ENCODE results near the gene GRK5.

Gene GRK5

DNA sequence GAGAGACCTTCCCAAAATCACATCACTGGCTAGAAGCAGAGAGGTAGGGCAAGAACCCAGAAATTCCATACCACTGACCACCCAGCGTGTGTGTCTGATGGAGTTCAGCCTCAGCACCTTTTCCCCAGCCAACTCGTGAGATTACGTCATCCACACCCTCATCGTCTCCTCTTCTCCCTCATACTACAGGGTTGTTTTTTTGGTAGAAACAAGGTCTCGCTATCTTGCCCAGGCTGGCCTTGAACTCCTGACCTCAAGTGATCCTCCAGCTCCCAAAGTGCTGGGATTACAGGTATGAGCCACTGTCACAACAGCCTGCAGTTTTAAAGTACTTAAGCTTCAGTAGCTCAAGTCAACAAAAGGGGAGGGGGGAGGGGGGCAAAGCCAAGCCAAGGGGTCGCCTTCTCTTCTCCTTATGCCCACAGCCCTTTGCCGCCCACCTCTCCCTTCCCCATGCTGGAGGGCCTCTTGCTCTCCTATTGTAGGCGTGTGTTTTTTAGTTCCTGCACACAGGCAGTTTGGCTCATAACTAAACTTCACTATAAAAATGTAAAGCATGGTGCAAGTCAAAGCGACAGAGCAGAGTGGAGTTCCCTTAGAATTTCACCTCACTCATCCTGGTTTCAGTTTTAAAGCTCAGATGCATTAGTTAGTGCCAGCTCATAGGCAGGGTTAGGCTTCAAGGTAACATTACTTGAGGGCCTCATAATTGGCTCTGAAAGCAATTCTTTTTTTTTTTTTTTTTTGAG, 23.5 kb upstream of the GRK5 start:
- TF ChIP-seq ZNF274 (IDR thresholded peaks at IDR 0.05; ENCODE audit: low read depth, low read length): no peak
- no peak overlapping the region for H3K4me3 ChIP-seq (ENCODE audit: low read length)

DNA sequence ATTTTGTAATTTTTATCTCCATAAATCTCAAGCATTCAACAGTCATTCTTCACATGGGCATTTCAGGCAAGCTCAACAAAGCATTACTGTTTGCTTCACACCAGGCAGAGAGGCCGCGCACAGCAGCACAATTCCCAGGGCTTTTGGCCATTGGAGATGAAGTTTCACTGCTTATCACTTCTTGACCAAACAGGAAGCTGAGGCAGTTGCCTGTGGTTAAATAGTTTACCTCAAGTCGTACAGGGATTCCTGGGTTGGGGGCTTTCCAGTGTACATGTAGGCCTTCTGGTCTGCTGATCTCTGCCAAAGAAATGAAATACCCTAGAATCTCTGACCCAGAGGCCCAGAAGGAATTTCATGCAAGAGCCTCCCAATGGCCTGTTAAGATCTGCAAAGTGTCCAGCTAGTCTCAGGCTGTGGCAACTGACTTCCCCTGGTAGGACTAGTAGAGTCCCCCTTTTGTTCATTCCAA, 17.5 kb upstream of the GRK5 start:
- no peak for TF ChIP-seq ZNF274 (IDR thresholded peaks at IDR 0.05; ENCODE audit: low read depth, low read length)
- no peak overlapping the region for H3K4me3 ChIP-seq (ENCODE audit: low read length)

DNA sequence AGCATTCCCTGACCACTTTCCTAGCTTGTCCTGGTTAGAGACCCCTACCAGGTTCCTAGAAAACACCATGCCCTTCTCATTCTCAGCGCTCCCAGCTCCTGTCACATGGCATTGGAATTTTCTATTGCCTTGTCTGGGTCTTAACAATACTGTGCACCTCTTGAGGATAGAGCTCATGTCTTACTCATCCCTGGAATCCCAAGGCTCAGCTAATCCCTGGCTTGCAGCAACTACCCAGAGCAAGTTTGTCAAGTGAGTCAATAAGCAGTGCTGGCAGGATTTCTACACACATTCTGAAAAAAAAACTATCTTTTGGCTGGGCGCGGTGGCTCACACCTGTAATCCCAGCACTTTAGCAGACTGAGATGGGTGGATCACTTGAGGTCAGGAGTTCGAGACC, 17.0 kb upstream of the GRK5 start:
- no peak for TF ChIP-seq ZNF274 (IDR thresholded peaks at IDR 0.05; ENCODE audit: low read depth, low read length)

DNA sequence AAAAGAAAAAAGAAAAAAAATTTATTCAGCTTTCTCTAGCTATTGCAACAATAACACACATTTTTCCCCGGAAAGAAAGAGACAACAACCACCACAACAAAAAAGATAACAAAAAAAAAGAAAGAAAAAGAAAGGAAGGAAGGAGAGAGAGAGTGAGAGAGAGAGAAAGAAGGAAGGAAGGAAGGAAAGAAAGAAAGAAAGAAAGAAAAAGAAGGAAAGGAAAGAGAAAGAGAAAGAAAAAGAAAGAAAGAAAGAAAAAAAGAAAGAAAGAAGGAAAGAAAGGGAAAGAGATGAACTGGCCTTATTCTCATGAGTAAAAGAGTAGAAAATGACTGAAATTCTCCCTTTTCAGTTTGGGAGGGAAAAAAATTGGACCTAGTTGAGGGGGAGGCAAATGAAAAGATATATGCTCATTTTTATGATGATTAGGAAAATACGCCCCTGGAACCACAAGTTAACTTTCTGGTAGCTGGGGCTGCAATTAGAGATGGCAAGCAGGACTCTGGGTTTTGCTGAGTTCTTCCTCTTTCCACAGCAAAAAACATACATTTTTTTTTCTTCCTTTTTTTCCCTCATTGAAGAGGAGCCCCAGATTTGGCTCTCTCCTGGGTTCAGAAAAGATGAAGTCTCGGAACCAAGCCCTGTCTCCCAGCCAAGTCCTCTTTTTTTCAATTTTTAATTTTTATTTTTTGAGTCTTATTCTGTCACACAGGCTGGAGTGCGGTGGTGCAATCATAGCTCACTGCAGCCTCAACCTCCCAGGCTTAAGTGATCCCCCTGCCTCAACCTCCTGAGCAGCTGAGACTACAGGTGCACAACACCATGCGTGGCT, 16.2 kb upstream of the GRK5 start:
- no peak overlapping the region for H3K4me3 ChIP-seq (ENCODE audit: low read length)
- no peak for TF ChIP-seq ZNF274 (IDR thresholded peaks at IDR 0.05; ENCODE audit: low read depth, low read length)

More for the DNA sequence above, 17.0 kb upstream of the GRK5 start:
- no peak overlapping the region for H3K4me3 ChIP-seq (ENCODE audit: low read length)

DNA sequence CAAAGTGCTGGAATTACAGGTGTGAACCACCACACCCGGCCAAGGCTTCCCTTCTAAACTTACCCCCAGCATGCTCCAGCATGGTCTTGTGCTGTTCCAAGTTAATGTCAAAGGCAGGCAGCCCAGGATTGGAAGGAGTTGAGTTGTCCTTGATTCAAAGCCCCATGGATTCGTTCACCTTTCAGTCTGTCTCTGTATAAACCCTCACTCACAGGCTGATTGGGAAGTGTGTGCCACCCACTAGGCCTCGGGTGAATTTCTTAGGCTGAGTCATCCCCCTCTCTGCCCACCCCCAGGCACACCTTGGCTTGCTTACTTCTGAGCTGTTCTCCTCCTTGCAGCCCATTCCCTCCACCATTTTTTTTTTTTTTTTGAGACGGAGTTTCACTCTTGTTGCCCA, 15.5 kb upstream of the GRK5 start:
- no peak for TF ChIP-seq ZNF274 (IDR thresholded peaks at IDR 0.05; ENCODE audit: low read depth, low read length)
- no peak overlapping the region for H3K4me3 ChIP-seq (ENCODE audit: low read length)

DNA sequence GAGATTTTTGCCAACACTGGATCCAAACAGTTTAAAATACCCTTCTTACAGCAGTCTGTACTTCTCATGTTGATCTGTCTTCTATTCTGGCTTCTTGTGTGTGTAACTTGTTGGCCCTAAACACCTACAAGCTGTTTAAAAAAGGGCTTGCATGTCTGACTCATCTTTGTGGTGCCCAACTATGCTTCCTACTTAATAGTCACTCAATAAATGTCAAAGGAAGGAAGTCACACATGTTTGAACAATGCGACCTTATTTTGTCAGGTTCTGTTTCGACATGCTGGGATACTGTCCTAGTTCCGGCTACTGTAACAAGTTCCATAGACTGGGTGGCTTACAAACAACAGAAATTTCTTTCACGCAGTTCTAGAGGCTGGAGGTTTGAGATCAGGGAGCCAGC, 9.4 kb upstream of the GRK5 start:
- no peak for TF ChIP-seq ZNF274 (IDR thresholded peaks at IDR 0.05; ENCODE audit: low read depth, low read length)
- H3K4me3 ChIP-seq (ENCODE audit: low read length): no peak overlapping the region

DNA sequence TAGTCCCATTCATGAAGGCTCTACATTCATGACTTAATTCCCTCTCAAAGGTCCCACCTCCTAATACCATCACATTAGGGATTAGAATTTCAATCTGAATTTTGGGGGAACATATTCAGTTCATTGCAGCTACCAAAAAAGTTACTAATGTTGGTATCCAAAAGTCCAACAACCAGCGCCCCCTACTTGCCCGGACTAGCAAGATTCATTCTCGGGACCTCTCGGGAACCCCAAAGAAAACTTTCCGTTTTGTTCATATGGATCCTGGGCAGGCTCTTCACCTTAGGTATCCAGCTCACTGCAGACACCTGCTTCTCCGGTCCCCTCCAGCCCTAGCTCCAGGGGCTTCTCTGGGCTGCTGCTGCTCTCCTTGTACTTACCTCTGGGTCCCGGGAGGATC, 8.9 kb upstream of the GRK5 start:
- no peak for TF ChIP-seq ZNF274 (IDR thresholded peaks at IDR 0.05; ENCODE audit: low read depth, low read length)
- H3K4me3 ChIP-seq (ENCODE audit: low read length): no peak overlapping the region

DNA sequence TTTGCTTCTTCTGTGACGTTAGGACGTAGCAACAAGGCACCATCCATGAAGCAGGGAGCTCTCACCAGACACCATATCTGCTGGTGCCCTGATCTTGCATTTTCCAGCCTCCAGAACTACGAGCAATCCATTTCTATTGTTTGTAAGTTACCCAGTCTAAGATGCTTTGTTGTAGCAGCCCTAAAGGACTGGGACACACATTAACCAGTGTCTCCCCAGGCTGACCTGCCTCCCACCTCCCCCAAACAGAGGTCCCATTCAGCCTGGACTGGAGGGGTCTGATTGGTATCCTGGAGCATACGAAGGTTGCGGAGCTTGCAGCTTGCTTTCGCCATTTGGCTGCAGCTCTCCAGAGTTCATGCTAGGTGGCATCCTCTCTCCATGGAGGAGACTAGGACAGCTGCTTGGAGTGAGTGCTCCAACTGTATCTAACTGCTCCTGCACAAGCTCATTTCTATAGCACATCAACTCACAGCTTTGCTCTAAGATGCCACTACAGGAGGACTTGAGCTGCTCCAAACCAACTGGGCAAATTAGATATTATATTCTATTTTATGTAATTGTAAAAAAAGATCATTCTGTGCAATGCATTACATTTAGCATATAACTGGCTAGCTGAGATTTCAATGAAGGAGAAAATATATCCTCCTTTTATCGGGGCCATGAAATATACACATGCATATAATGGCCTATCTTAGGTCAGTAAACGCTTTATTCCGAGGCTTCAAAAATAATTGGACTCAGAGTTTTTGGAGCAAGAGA, 8.0 kb upstream of the GRK5 start:
- no peak for TF ChIP-seq ZNF274 (IDR thresholded peaks at IDR 0.05; ENCODE audit: low read depth, low read length)
- H3K4me3 ChIP-seq (ENCODE audit: low read length): no peak overlapping the region

DNA sequence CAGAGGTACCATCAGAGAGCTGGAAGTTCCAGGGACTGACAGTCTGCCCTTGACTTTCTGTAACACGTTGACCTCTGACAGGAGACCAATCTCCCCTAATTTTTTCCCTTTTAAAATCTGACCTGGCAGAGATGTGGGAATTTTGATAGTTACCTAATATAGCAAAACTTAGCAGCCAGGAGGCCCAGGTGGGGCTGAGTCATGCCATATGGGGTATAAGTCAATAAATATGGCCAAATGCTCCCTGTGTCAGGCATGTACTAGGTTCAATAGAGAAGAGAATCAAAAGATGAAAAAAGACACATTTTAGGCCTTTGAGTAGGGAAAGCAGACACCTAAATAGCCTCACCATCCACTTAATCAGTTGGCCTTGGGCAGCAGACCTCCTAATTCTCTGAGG, 6.1 kb upstream of the GRK5 start:
- no peak for TF ChIP-seq ZNF274 (IDR thresholded peaks at IDR 0.05; ENCODE audit: low read depth, low read length)
- H3K4me3 ChIP-seq (ENCODE audit: low read length): no peak overlapping the region

DNA sequence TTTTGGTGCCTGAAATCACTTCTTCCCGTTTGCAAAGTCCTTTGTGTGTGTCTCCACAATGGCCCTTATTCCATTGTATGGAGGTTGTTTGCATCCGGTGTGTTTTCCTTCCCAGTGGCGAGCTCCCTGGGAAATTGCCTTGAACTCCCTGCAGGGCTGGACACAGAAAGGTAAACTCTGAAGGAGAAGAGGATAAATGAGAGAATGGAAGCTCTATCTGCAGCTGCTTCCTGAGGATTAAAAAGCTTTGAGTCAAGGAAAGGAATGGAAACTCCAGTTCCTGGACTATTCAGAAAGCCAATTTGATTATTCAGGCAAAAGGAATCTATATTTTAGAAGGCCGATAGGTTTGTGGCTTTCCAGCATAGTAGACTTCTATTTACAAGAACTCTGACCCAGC, 4.4 kb upstream of the GRK5 start:
- no peak overlapping the region for H3K4me3 ChIP-seq (ENCODE audit: low read length)
- TF ChIP-seq ZNF274 (IDR thresholded peaks at IDR 0.05; ENCODE audit: low read depth, low read length): no peak

DNA sequence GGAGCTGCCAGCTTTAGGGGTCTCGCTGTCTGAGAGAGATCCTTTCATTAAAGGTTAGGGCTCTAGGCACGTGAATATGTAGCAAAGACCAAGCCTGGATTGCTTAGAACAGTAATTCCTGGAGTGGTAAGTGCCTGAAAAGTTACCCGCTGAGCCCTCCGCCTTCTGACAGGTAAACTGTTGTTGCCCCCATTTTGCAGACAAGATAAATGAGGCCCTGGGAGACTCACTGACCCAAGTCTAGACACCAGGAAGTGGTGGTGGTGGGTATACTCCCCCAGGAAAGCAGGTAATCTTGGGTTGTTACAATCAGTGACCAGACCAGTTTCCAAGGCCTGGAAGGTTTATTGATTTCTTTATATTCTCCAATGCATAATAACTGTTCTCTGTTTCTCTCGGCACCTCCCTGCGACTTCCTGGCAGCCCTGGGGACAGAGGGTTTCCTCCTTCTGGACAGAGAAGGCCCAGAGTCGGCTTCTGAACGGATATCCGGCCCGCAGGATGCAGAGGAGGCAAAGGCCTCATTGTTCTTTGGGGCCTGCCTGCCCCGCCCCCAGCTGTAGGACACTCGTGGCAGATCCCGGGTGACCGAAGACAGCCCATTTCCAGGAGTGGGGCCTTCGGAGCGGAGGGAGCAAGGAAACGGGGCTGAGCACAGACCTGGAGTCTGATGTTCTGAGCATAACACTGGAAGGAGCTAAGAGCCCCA, 1.3 kb upstream of the GRK5 start:
- no peak for TF ChIP-seq ZNF274 (IDR thresholded peaks at IDR 0.05; ENCODE audit: low read depth, low read length)

DNA sequence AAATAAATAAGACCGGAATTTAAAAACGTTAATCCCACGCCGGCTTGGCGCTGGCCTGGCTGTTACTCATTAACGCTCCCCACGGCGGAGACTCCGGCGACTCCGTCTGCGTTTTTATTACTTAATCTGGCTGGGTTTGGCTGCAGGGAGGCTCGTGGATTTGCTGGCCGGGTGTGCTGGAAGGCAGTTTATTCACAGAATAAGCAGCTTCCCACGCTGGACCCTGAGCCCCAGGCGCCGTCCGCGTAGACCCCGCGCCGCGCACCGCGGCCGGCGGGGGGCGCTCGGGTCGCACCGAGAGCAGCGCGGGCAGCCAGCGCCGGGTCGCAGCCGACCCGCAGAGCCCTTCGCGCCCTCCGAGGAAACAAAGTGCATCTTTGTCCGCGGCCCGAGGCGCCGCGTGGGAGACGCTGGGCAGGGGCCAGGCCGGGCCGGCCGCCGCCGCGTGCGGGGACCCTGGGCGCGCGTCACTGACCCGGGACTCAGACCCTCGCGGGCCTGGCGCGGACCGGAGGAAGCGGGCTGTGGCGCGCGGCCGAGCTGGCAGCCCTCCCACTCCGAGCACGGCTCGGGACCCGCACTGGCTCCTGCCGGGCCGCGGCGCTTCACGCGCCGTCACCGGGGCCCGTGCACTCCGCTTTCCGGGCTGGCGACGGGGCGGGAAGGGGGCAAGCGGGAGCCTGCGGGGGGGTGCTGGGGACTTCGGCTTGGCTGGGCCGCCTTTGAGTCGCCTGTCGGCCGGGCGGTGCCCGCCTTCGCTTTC, 587 bp upstream of the GRK5 start:
- peak overlapping the region; percentile 77 for H3K4me3 ChIP-seq (ENCODE audit: low read length)
- TF ChIP-seq ZNF274 (IDR thresholded peaks at IDR 0.05; ENCODE audit: low read depth, low read length): no peak

More for the DNA sequence above, 1.3 kb upstream of the GRK5 start:
- peak overlapping the region; percentile 77; the same call in 1 of the 2 replicates for H3K4me3 ChIP-seq (ENCODE audit: low read length)

All from GM08714 (cell line).